ENCODE results near the gene CFAP77.

GRCh38 chr9:132411091-132411508, 1.1 kb downstream of the CFAP77 start:
- TF ChIP-seq CTCF (conservative IDR thresholded peaks at IDR 0.05; ENCODE audit: low read depth, low read length), result peak; percentile 75
- TF ChIP-seq EZH2 (IDR thresholded peaks at IDR 0.05; ENCODE audit: borderline replicate concordance, low read depth, low read length, poor library complexity, severe bottlenecking), result no peak

Measured in A673 (cell line).